ENCODE data around the gene KAT7. TPM values are rescaled to one million over a fixed set of nuclear protein-coding genes. Genes with fewer than 3 reads are reported as not detected.

The KAT7 gene
- total RNA-seq, 1 donor from 2014 or later, result 12.4 TPM

GRCh38 chr17:49872754-49873377 lies 84.4 kb downstream of the KAT7 start:
- H3K4me3 ChIP-seq (ENCODE audit: low read depth, low read length), result no peak overlapping the region
- DNase-seq (ENCODE audit: low read depth), result no peak
- no peaks in the 10 kb centered on the region for H3K36me3 ChIP-seq (ENCODE audit: control insufficient read depth, insufficient read depth, low read length)
- no peak for TF ChIP-seq CTCF (IDR thresholded peaks at IDR 0.05; ENCODE audit: insufficient read depth, low read length, severe bottlenecking)
- H3K27me3 ChIP-seq (ENCODE audit: control insufficient read depth, insufficient read depth, low read length), result peaks cover 3% of the 10 kb centered on the region
- FAIRE-seq, result peak; percentile 36

GRCh38 chr17:49873466-49873865 lies 85.0 kb downstream of the KAT7 start:
- H3K36me3 ChIP-seq (ENCODE audit: control insufficient read depth, insufficient read depth, low read length), result no peaks in the 10 kb centered on the region
- FAIRE-seq (no peak), DNase-seq (ENCODE audit: low read depth) (no peak)
- TF ChIP-seq CTCF (IDR thresholded peaks at IDR 0.05; ENCODE audit: insufficient read depth, low read length, severe bottlenecking), result no peak
- H3K4me3 ChIP-seq (ENCODE audit: low read depth, low read length), result no peak overlapping the region
- peaks cover 2% of the 10 kb centered on the region for H3K27me3 ChIP-seq (ENCODE audit: control insufficient read depth, insufficient read depth, low read length)

DNA sequence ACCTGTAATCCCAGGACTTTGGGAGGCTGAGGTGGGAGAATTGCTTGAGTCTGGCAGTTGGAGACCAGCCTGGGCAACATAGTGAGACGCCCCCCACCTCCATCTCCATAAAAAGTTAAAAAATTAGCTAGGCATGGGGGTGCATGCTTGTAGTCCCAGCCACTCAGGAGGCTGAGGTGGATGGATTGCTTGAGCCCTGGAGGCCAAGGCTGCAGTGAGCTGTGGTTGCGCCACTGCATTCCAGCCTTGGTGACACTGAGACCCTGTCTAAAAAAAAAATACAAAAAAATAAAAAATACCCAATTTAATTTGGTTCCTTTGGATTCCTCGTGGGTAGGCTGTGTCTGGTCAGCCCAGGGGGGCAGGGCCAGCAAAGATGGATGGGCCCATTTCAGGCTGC lies 85.4 kb downstream of the KAT7 start:
- no peak for DNase-seq (ENCODE audit: low read depth)
- TF ChIP-seq CTCF (IDR thresholded peaks at IDR 0.05; ENCODE audit: insufficient read depth, low read length, severe bottlenecking), result no peak
- FAIRE-seq, result no peak
- peaks cover 2% of the 10 kb centered on the region for H3K27me3 ChIP-seq (ENCODE audit: control insufficient read depth, insufficient read depth, low read length)
- H3K36me3 ChIP-seq (ENCODE audit: control insufficient read depth, insufficient read depth, low read length), result no peaks in the 10 kb centered on the region
- H3K4me3 ChIP-seq (ENCODE audit: low read depth, low read length), result no peak overlapping the region

GRCh38 chr17:49874911-49875310 lies 86.4 kb downstream of the KAT7 start:
- TF ChIP-seq CTCF (IDR thresholded peaks at IDR 0.05; ENCODE audit: insufficient read depth, low read length, severe bottlenecking), result no peak
- no peak for DNase-seq (ENCODE audit: low read depth)
- H3K4me3 ChIP-seq (ENCODE audit: low read depth, low read length), result no peak overlapping the region
- peaks cover 2% of the 10 kb centered on the region for H3K27me3 ChIP-seq (ENCODE audit: control insufficient read depth, insufficient read depth, low read length)
- FAIRE-seq, result no peak
- H3K36me3 ChIP-seq (ENCODE audit: control insufficient read depth, insufficient read depth, low read length), result no peaks in the 10 kb centered on the region

DNA sequence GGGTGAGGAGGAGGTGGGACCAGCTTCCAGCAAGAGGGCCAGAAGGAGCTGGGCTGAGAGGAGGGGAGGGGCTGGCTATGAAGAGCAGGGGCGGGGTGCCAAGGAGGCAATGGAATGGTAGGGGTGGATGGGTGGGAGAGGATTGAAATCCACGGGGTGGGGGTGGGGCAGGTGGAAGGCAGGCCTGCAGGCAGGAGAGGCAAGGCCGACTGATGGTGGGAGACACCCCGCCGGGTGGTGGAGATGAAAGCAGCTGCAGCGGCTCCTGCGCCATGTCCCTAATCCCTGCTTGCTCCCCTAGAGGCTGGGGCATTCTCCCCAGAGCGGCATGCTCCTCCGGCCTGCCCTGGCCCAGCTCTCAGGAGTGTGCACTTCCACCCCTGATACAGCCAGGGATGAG lies 87.2 kb downstream of the KAT7 start:
- no peak for FAIRE-seq
- H3K27me3 ChIP-seq (ENCODE audit: control insufficient read depth, insufficient read depth, low read length), result peaks cover 2% of the 10 kb centered on the region

More for the DNA sequence above, 87.2 kb downstream of the KAT7 start:
- no peak for TF ChIP-seq CTCF (IDR thresholded peaks at IDR 0.05; ENCODE audit: insufficient read depth, low read length, severe bottlenecking)
- H3K36me3 ChIP-seq (ENCODE audit: control insufficient read depth, insufficient read depth, low read length), result no peaks in the 10 kb centered on the region
- DNase-seq (ENCODE audit: low read depth), result no peak
- H3K4me3 ChIP-seq (ENCODE audit: low read depth, low read length), result no peak overlapping the region
